Activated CD4-positive, alpha-beta memory T cell treated with anti-CD3 and anti-CD28 coated beads, Interleukin-2, amount 10 ng/mL, durations not matched to agents 7 days and 5 days (primary cell): ENCODE results near the gene PLCB2. TPM values are rescaled to one million over a fixed set of nuclear protein-coding genes. Genes with fewer than 3 reads are reported as not detected.

Experiments
- CTCF ChIA-PET: fragments of 350-600 bp; sonication (Branson Sonifier 250); formaldehyde crosslinking; loops from one replicate; lab custom pipeline; 2021; ENCODE audit warnings: antibody characterized with exemption, inconsistent platforms; lab: Charles Lee
- POLR2A ChIA-PET: fragments of 350-600 bp; sonication (Branson Sonifier 250); formaldehyde crosslinking; loops from one replicate; lab custom pipeline; 2021; ENCODE audit warnings: antibody characterized with exemption; lab: Charles Lee
- DNase-seq: peaks from one replicate; pipeline ENCODE4 v3.0.0-alpha.2; 2020
- H3K27ac Mint-ChIP-seq: one replicate; pipeline ENCODE4 v1.8.0; 2021; ENCODE audit warnings: mild to moderate bottlenecking, mixed read lengths
- H3K27me3 Mint-ChIP-seq: one replicate; pipeline ENCODE4 v1.8.0; 2021; ENCODE audit warnings: mixed read lengths
- H3K36me3 Mint-ChIP-seq: one replicate; pipeline ENCODE4 v1.8.0; 2021; ENCODE audit warnings: low read depth, mixed read lengths
- H3K4me1 Mint-ChIP-seq: one replicate; pipeline ENCODE4 v1.8.0; 2021; ENCODE audit warnings: mixed read lengths
- H3K4me3 Mint-ChIP-seq: one replicate; pipeline ENCODE4 v1.8.0; 2021; ENCODE audit warnings: mild to moderate bottlenecking, mixed read lengths
- H3K9me3 Mint-ChIP-seq: one replicate; pipeline ENCODE4 v1.8.0; 2021; ENCODE audit warnings: mixed read lengths
- total RNA-seq, 2 experiments: library from RNA; stranded (reverse); gene quantifications; one replicate each; pipeline ENCODE4 v1.2.3, GENCODE V29; 2021

PLCB2 gene
- total RNA-seq, 2 experiments from 2014 or later = 140 TPM

GRCh38 chr15:40295877-40296560, 11.7 kb downstream of the PLCB2 start:
- ChIA-PET POLR2A (no interaction called here), CTCF (interaction anchor here (1.0 to 1.1 kb wide), 2 partner anchors 17 to 21 kb away, joined by 3 read pairs; no protein-coding TSS in a partner anchor)
- no peak overlapping the region for H3K27ac Mint-ChIP-seq
- H3K4me1 Mint-ChIP-seq = no peaks in the 10 kb centered on the region
- H3K27me3 Mint-ChIP-seq = no peaks in the 10 kb centered on the region
- H3K4me3 Mint-ChIP-seq = no peak overlapping the region
- no peaks in the 10 kb centered on the region for H3K9me3 Mint-ChIP-seq
- no peak for DNase-seq
- peaks cover 43% of the 10 kb centered on the region for H3K36me3 Mint-ChIP-seq

GRCh38 chr15:40295297-40295696, 12.4 kb downstream of the PLCB2 start:
- Mint-ChIP-seq H3K36me3 (peaks cover 38% of the 10 kb centered on the region), H3K4me3 (no peak overlapping the region), H3K9me3 (no peaks in the 10 kb centered on the region), H3K4me1 (no peaks in the 10 kb centered on the region), H3K27ac (no peak overlapping the region), H3K27me3 (no peaks in the 10 kb centered on the region)
- DNase-seq = no peak
- ChIA-PET CTCF (interaction anchor here (0.7 to 1.3 kb wide), 4 partner anchors 12 to 42 kb away, joined by 3 read pairs; partner anchors contain the start of gene PLCB2), POLR2A (interaction anchor here (1.2 kb wide), 1 partner anchor 13 kb away, joined by 6 read pairs; the partner anchor contains the start of gene PLCB2)

GRCh38 chr15:40293905-40294895, 13.5 kb downstream of the PLCB2 start:
- DNase-seq = no peak
- Mint-ChIP-seq H3K36me3 (peaks cover 36% of the 10 kb centered on the region), H3K9me3 (no peaks in the 10 kb centered on the region), H3K27me3 (no peaks in the 10 kb centered on the region), H3K4me1 (no peaks in the 10 kb centered on the region), H3K27ac (no peak overlapping the region), H3K4me3 (no peak overlapping the region)
- ChIA-PET CTCF (interaction anchor here (0.9 to 1.3 kb wide), 7 partner anchors 13 to 44 kb away, joined by 3 read pairs; partner anchors contain the start of gene PLCB2), POLR2A (interaction anchor here (1.2 to 1.4 kb wide), 3 partner anchors 9 to 14 kb away, joined by 3 to 6 read pairs (median 3); partner anchors contain the start of gene PLCB2)

- H3K4me1 Mint-ChIP-seq = no peaks in the 10 kb centered on the region
- DNase-seq = no peak
- peaks cover 30% of the 10 kb centered on the region for H3K36me3 Mint-ChIP-seq
- no peak overlapping the region for H3K4me3 Mint-ChIP-seq
- H3K9me3 Mint-ChIP-seq = no peaks in the 10 kb centered on the region
- ChIA-PET CTCF (interaction anchor here (0.9 to 1.3 kb wide), 6 partner anchors 14 to 45 kb away, joined by 3 to 4 read pairs (median 3); partner anchors contain the start of gene PLCB2), POLR2A (interaction anchor here (1.1 to 1.4 kb wide), 4 partner anchors 8 to 15 kb away, joined by 3 read pairs; no protein-coding TSS in a partner anchor)
- H3K27me3 Mint-ChIP-seq = no peaks in the 10 kb centered on the region
- H3K27ac Mint-ChIP-seq = no peak overlapping the region
These were observed 14.7 kb downstream of the PLCB2 start for GRCh38 chr15:40293006-40293405.

GRCh38 chr15:40292246-40292645, 15.5 kb downstream of the PLCB2 start:
- H3K27me3 Mint-ChIP-seq = no peaks in the 10 kb centered on the region
- peaks cover 23% of the 10 kb centered on the region for H3K36me3 Mint-ChIP-seq
- H3K4me1 Mint-ChIP-seq = no peaks in the 10 kb centered on the region
- no peaks in the 10 kb centered on the region for H3K9me3 Mint-ChIP-seq
- CTCF ChIA-PET = no interaction called here
- no peak overlapping the region for H3K4me3 Mint-ChIP-seq
- H3K27ac Mint-ChIP-seq = no peak overlapping the region
- POLR2A ChIA-PET = interaction anchor here (1.3 to 4.1 kb wide), 4 partner anchors 9 to 16 kb away, joined by 3 to 28 read pairs (median 3); partner anchors contain the start of gene PLCB2
- DNase-seq = no peak

- no peaks in the 10 kb centered on the region for H3K4me1 Mint-ChIP-seq
- POLR2A ChIA-PET = interaction anchor here (1.3 to 4.1 kb wide), 2 partner anchors 7 to 17 kb away, joined by 3 to 28 read pairs; partner anchors contain the start of gene PLCB2
- H3K9me3 Mint-ChIP-seq = no peaks in the 10 kb centered on the region
- H3K36me3 Mint-ChIP-seq = peaks cover 15% of the 10 kb centered on the region
- H3K27ac Mint-ChIP-seq = no peak overlapping the region
- CTCF ChIA-PET = interaction anchor here (2.5 to 7.0 kb wide), 2 partner anchors 12 to 18 kb away, joined by 13 to 52 read pairs; partner anchors contain the start of gene PLCB2
- DNase-seq = no peak
- H3K4me3 Mint-ChIP-seq = no peak overlapping the region
- H3K27me3 Mint-ChIP-seq = no peaks in the 10 kb centered on the region
These were observed 16.7 kb downstream of the PLCB2 start for GRCh38 chr15:40290918-40291574.

- Mint-ChIP-seq H3K4me1 (no peaks in the 10 kb centered on the region), H3K27me3 (no peaks in the 10 kb centered on the region)
- POLR2A ChIA-PET = interaction anchor here (1.5 to 4.1 kb wide), 2 partner anchors 17 to 19 kb away, joined by 3 to 28 read pairs; partner anchors contain the start of gene PLCB2
These were observed 17.2 kb downstream of the PLCB2 start for GRCh38 chr15:40290545-40290917.

GRCh38 chr15:40289140-40289775, 18.5 kb downstream of the PLCB2 start:
- Mint-ChIP-seq H3K4me1 (no peaks in the 10 kb centered on the region), H3K4me3 (no peak overlapping the region), H3K36me3 (peaks cover 17% of the 10 kb centered on the region), H3K9me3 (no peaks in the 10 kb centered on the region), H3K27ac (no peak overlapping the region), H3K27me3 (peaks cover 2% of the 10 kb centered on the region)
- DNase-seq = no peak
- ChIA-PET POLR2A (interaction anchor here (1.0 to 4.1 kb wide), 3 partner anchors 10 to 20 kb away, joined by 3 to 28 read pairs (median 3); partner anchors contain the start of gene PLCB2), CTCF (interaction anchor here (1.8 to 7.0 kb wide), 3 partner anchors 10 to 49 kb away, joined by 6 to 52 read pairs (median 13); partner anchors contain the start of gene PLCB2)

More at GRCh38 chr15:40290545-40290917, 17.2 kb downstream of the PLCB2 start:
- Mint-ChIP-seq H3K27ac (no peak overlapping the region), H3K36me3 (peaks cover 18% of the 10 kb centered on the region), H3K9me3 (no peaks in the 10 kb centered on the region), H3K4me3 (no peak overlapping the region)
- CTCF ChIA-PET = interaction anchor here (2.5 to 7.0 kb wide), 2 partner anchors 11 to 18 kb away, joined by 13 to 52 read pairs; partner anchors contain the start of gene PLCB2
- DNase-seq = no peak

GRCh38 chr15:40287968-40288367, 19.8 kb downstream of the PLCB2 start:
- H3K4me3 Mint-ChIP-seq = no peak overlapping the region
- H3K36me3 Mint-ChIP-seq = peaks cover 15% of the 10 kb centered on the region
- no peaks in the 10 kb centered on the region for H3K9me3 Mint-ChIP-seq
- no peak overlapping the region for H3K27ac Mint-ChIP-seq
- no peaks in the 10 kb centered on the region for H3K4me1 Mint-ChIP-seq
- H3K27me3 Mint-ChIP-seq = peaks cover 11% of the 10 kb centered on the region
- ChIA-PET POLR2A (interaction anchor here (1.0 to 2.5 kb wide), 2 partner anchors 13 to 19 kb away, joined by 3 to 5 read pairs; partner anchors contain the start of gene PLCB2), CTCF (interaction anchor here (0.6 to 7.0 kb wide), 4 partner anchors 9 to 67 kb away, joined by 3 to 52 read pairs (median 5); partner anchors contain the start of gene PLCB2)
- no peak for DNase-seq

- Mint-ChIP-seq H3K36me3 (peaks cover 15% of the 10 kb centered on the region), H3K4me3 (no peak overlapping the region), H3K27me3 (peaks cover 11% of the 10 kb centered on the region), H3K27ac (no peak overlapping the region), H3K9me3 (no peaks in the 10 kb centered on the region), H3K4me1 (no peaks in the 10 kb centered on the region)
- no peak for DNase-seq
- ChIA-PET POLR2A (interaction anchor here (1.0 to 2.5 kb wide), 2 partner anchors 13 to 20 kb away, joined by 3 to 5 read pairs; partner anchors contain the start of gene PLCB2), CTCF (interaction anchor here (1.1 to 7.0 kb wide), 2 partner anchors 8 to 21 kb away, joined by 4 to 52 read pairs; partner anchors contain the start of gene PLCB2)
These were observed 20.2 kb downstream of the PLCB2 start for GRCh38 chr15:40287505-40287904.

- ChIA-PET CTCF (interaction anchor here (1.1 to 7.0 kb wide), 2 partner anchors 8 to 22 kb away, joined by 4 to 52 read pairs; partner anchors contain the start of gene PLCB2), POLR2A (interaction anchor here (2.5 kb wide), 1 partner anchor 21 kb away, joined by 5 read pairs; the partner anchor contains the start of gene PLCB2)
These were observed 20.9 kb downstream of the PLCB2 start for GRCh38 chr15:40286794-40287193.

More at GRCh38 chr15:40286794-40287193, 20.9 kb downstream of the PLCB2 start:
- Mint-ChIP-seq H3K4me1 (no peaks in the 10 kb centered on the region), H3K27ac (no peak overlapping the region), H3K9me3 (no peaks in the 10 kb centered on the region), H3K36me3 (peaks cover 15% of the 10 kb centered on the region), H3K27me3 (peaks cover 11% of the 10 kb centered on the region), H3K4me3 (no peak overlapping the region)
- DNase-seq = no peak
